IPS-15b (cell line): Measurements from ENCODE around the gene WASHC2C.
"Not testable (repeated sequence)": the region's sequence is repeated elsewhere in the genome, so short reads cannot be mapped to it uniquely, and the experiment has no call there.

ENCODE experiments used
- H3K27me3 ChIP-seq: one replicate; pipeline ENCODE4 v1.6.1; 2013; ENCODE audit warnings: low read length; ENCODE audit not compliant: control insufficient read depth, insufficient read depth
- H3K36me3 ChIP-seq: one replicate; pipeline ENCODE4 v1.6.1; 2013; ENCODE audit warnings: low read length; ENCODE audit not compliant: control insufficient read depth, insufficient read depth
- H3K4me1 ChIP-seq: one replicate; pipeline ENCODE4 v1.6.1; 2013; ENCODE audit warnings: mild to moderate bottlenecking, low read length; ENCODE audit not compliant: control insufficient read depth, insufficient read depth
- H3K4me3 ChIP-seq: one replicate; pipeline ENCODE4 v1.5.1; 2013; ENCODE audit warnings: low read depth, low read length
- H3K9ac ChIP-seq: one replicate; pipeline ENCODE4 v1.6.1; 2013; ENCODE audit warnings: low read depth, mild to moderate bottlenecking, low read length
- H3K9me3 ChIP-seq: one replicate; pipeline ENCODE4 v1.6.1; 2013; ENCODE audit warnings: mild to moderate bottlenecking, low read length; ENCODE audit not compliant: control insufficient read depth, insufficient read depth

WASHC2C gene, protein sequence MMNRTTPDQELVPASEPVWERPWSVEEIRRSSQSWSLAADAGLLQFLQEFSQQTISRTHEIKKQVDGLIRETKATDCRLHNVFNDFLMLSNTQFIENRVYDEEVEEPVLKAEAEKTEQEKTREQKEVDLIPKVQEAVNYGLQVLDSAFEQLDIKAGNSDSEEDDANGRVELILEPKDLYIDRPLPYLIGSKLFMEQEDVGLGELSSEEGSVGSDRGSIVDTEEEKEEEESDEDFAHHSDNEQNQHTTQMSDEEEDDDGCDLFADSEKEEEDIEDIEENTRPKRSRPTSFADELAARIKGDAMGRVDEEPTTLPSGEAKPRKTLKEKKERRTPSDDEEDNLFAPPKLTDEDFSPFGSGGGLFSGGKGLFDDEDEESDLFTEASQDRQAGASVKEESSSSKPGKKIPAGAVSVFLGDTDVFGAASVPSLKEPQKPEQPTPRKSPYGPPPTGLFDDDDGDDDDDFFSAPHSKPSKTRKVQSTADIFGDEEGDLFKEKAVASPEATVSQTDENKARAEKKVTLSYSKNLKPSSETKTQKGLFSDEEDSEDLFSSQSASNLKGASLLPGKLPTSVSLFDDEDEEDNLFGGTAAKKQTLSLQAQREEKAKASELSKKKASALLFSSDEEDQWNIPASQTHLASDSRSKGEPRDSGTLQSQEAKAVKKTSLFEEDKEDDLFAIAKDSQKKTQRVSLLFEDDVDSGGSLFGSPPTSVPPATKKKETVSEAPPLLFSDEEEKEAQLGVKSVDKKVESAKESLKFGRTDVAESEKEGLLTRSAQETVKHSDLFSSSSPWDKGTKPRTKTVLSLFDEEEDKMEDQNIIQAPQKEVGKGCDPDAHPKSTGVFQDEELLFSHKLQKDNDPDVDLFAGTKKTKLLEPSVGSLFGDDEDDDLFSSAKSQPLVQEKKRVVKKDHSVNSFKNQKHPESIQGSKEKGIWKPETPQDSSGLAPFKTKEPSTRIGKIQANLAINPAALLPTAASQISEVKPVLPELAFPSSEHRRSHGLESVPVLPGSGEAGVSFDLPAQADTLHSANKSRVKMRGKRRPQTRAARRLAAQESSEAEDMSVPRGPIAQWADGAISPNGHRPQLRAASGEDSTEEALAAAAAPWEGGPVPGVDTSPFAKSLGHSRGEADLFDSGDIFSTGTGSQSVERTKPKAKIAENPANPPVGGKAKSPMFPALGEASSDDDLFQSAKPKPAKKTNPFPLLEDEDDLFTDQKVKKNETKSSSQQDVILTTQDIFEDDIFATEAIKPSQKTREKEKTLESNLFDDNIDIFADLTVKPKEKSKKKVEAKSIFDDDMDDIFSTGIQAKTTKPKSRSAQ (N-terminal part only)

DNA sequence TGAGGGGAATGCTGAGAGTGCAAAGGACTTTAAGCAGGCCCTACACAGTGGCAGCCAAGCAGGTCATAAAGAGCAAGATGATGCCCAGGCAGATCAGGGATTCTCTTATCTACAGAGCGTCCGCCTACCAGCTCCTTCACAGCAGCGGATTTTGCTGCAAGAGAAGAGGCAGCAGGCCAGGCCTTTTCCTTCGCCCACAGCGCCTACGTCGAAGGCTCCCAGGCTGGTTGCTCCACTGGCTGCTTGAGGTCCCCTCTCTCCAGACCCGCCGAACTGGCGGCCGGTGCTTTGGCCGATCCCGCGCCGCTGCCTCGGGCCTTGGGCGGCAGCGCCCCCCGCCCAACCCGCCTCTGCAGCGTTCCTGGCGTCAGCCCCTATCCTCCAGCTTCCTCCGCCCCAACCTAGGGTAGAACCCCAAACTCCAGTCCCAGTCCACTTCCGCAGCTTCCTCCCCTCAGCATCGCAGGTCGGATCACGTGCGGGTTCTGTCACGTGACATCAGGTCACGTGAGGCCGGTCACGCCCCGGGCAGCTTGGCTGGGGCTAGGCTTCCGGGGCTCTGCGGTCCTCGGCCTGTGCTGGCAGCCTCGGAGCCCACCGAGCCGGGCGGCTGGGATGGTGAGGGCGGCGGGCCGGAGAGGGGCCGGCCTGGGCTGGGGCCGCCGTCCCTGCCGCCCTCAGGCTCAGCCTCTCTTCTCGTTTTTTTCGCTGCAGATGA, at the start of gene WASHC2C:
WASHC2C (plus strand) TSS at position 564 of the 718 bp plus-strand sequence; CDS start at position 616, 52 bp downstream.
- not testable (repeated sequence) for H3K36me3 ChIP-seq, H3K9me3 ChIP-seq, H3K4me1 ChIP-seq, H3K27me3 ChIP-seq
- Histone ChIP-seq H3K9ac (peak within 1 kb of the TSS; percentile 60), H3K4me3 (peak within 1 kb of the TSS; percentile 62)

DNA sequence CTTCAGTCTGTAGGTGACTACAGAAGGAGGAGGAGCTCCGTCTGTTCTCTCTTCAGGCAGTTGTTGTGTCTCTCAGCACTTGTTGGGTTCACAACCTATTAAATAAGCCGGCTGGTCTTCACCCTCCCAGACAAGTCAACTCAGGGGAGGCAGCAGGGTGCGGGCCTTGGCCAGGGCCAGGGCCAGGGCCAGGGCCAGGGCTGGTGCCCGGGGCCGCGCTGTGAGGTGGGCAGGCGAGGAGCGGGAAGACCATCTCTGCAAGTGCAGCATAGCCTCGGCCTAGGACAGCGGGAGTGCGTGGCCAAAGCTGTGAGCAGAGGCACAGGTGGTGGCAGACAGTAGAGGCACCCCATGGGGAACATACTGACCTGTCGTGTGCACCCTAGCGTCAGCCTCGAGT, 48.6 kb upstream of the WASHC2C start:
- not testable (repeated sequence) for H3K9ac ChIP-seq, H3K4me1 ChIP-seq, H3K36me3 ChIP-seq, H3K9me3 ChIP-seq, H3K27me3 ChIP-seq, H3K4me3 ChIP-seq

DNA sequence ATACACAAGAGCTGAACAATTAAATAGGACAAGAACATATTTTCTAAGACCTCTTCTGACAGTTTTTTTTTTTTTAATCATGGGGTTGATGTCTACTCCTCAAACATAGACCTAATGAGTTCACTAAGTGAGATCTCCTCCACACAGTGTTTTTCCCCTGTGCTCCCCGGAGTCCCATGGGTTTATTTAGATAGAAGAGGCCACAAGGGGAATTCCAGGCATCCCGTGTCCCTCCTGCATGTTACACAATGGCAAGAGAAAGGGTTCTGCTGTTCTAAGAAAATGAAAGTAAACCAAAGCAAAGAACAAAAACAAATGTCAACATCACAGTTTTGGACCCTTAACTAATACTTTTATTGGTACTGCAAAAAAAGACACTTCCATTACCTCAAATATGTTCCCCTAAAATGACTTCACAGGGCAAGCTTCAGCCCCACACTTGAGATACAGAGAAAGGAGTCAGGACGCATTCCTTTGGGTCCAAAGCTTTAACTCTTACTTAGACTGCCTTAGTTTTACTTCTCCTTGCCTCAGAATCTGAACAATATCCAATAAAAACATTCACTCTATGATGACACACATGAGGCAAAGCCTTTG, 16.8 kb upstream of the WASHC2C start:
- not testable (repeated sequence) for H3K9ac ChIP-seq, H3K4me1 ChIP-seq, H3K4me3 ChIP-seq, H3K27me3 ChIP-seq, H3K36me3 ChIP-seq, H3K9me3 ChIP-seq

DNA sequence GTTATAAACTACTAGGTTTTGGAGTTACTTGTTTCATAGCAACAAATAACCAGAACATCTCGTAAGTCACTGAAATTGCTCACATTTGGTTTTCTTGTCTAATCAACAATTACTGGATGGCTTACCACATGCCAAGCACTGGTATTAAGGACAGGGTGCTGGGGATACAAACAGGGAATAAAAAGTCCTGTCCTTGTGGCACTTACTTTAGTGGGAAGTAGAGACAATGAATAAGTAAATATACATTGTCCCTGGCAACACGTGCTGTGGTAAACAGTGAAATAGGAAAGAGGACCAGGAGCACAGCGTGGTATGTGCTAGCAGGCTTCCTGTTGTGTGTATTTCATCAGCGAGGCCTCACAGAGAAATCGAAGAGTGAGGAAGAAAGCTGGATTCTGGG, 15.8 kb upstream of the WASHC2C start:
- H3K36me3 ChIP-seq, H3K4me3 ChIP-seq, H3K27me3 ChIP-seq, H3K9me3 ChIP-seq, H3K9ac ChIP-seq, H3K4me1 ChIP-seq: not testable (repeated sequence)

DNA sequence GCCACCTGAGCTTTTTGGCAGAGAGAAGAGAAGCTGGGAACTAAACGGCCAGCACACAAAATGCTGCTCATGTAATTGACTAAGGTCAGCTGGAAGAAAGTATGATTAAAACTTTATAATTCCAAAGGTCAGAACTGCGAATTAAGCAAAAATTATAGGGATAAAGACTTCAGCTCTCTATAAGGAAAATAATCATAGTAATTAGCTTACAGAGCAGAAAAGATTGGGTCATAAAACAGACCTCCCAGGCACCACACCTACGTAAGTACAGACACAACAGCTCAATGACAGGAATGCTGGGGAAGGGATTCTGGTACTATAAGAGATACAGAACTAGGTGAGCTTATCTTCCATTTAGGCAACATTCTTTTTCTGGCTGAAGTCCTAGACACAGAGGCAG, 10.0 kb upstream of the WASHC2C start:
- not testable (repeated sequence) for H3K36me3 ChIP-seq, H3K27me3 ChIP-seq, H3K9ac ChIP-seq, H3K9me3 ChIP-seq, H3K4me1 ChIP-seq, H3K4me3 ChIP-seq

DNA sequence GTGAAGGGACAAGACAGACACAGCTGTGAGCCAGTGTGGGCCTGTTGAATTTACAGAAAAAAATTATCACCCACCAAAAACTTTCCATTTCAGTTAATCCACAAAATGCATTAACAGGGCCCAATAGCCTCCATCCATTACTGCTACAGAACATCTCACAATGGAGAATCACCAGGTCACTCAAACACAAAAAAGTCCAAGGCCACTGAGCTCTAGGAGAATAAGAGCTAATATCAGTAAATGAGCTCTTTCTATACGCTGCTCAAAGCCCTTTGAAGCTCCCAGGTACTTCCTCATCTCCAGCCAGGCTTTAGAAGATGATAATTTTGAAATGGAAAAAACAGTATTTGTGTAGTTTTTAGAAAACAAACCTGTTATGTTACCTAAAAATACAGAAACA, 9.4 kb upstream of the WASHC2C start:
- not testable (repeated sequence) for H3K4me3 ChIP-seq, H3K4me1 ChIP-seq, H3K36me3 ChIP-seq, H3K27me3 ChIP-seq, H3K9ac ChIP-seq, H3K9me3 ChIP-seq

DNA sequence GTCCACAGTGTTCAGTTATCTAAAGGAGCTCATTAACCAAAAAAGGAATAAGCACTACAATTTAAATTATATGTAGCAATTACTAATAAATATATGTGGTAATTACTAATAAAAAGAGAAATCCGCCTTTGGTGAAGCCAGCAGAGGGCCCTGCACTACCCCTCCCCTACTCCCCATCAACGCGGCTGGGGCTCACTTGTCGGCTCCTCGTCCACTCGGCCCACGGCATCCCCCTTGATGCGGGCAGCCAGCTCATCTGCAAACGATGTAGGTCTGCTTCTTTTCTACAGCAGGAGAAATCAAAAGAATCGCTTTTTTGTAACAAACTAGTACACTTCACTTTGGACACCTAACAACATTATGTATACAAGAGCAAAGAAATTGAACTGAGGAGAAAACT, 5.6 kb upstream of the WASHC2C start:
- H3K27me3 ChIP-seq, H3K9ac ChIP-seq, H3K36me3 ChIP-seq, H3K4me3 ChIP-seq, H3K4me1 ChIP-seq, H3K9me3 ChIP-seq: not testable (repeated sequence)

DNA sequence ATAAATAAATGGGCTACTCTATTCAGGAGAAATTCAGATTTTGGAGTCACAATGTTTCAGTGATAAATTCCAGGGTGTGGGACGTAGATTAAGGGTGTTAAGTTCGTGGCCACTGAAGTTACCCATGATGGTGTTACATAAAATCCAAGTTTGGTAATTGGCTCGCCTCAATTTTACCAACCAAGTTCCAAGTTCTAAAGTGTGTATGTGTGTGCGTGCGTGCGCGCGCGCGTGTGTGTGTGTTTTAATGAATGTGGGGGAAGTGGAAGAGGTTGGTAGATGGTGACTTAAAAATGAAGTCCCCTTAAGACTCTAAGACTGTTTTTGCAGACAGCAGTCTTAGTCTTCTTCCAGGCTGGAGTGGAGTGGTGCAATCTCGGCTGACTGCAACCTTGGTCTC, 3.2 kb upstream of the WASHC2C start:
- not testable (repeated sequence) for H3K4me1 ChIP-seq, H3K9ac ChIP-seq, H3K9me3 ChIP-seq, H3K36me3 ChIP-seq, H3K4me3 ChIP-seq, H3K27me3 ChIP-seq

DNA sequence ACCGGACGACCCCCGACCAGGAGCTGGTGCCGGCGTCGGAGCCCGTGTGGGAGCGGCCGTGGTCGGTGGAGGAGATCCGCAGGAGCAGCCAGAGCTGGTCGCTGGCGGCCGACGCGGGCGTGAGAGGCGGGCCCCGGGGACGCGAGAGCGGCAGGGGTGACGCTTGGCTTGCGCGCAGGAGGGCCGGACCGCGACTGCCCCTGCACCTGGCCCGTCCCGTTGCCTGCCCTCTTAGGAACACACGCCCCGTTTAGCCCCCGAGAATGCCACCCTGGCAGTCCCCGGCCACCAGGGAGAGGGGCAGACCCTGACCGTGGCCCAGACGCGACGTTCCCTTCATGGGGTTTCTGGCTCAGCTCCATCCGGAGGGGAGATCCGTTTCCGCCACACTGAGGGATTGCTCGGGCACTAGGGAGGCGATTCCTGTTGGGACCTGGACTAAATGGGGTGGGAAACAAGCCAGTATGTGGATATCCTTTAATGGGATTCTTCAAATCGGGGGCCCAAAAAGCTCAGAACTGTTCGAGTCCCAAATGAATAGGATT, 427 bp downstream of the WASHC2C start:
- peak overlapping the region; percentile 47 for H3K9ac ChIP-seq

DNA sequence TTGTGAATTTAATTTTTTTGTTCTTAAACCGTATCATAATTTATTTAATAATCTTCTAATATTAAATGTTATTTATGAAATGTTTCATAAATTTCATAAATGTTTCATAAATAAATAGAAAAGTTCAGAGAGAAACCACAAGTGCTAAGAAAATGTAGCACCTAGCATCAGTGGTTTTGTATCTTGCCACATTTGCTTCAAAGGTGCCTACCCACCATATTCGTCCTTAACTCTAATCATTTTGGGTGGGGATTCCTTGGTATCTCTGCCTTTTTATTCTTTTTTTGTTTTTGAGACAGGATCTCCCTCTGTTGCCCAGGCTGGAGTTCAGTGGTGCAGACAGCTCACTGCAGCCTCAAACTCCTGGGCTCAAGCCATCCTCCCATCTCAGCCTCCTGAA, 7.4 kb downstream of the WASHC2C start:
- not testable (repeated sequence) for H3K36me3 ChIP-seq, H3K9ac ChIP-seq, H3K27me3 ChIP-seq, H3K9me3 ChIP-seq, H3K4me3 ChIP-seq, H3K4me1 ChIP-seq

More for the DNA sequence above, 427 bp downstream of the WASHC2C start:
- H3K27me3 ChIP-seq, H3K36me3 ChIP-seq, H3K9me3 ChIP-seq, H3K4me1 ChIP-seq: not testable (repeated sequence)
- peak overlapping the region; percentile 62 for H3K4me3 ChIP-seq

DNA sequence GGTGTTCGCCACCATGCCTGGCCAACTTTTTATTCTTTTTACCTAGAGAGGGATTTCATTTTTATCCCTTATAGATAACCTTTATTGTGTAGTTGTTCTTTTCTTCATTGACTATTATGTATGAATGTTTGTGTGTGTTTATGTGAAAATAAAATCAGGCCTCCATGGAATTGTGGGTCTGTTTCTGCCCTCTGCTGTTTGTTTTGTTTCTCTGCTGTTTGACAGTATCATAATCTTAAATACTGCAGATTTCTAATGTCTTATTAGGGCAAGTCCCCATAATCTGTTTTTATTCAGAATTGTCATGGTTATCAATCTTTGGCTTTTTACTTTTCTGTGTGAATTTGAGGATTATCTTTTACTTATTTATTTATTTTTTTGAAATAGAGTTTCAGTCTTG, 7.8 kb downstream of the WASHC2C start:
- not testable (repeated sequence) for H3K9me3 ChIP-seq, H3K36me3 ChIP-seq, H3K27me3 ChIP-seq, H3K4me1 ChIP-seq, H3K9ac ChIP-seq, H3K4me3 ChIP-seq
